ENCODE results near the gene RALGAPA2. TPM values are rescaled to one million over a fixed set of nuclear protein-coding genes. Genes with fewer than 3 reads are reported as not detected.

RALGAPA2 gene
- total RNA-seq, 2 experiments from 2014 or later: 21.2 to 21.9 TPM

DNA sequence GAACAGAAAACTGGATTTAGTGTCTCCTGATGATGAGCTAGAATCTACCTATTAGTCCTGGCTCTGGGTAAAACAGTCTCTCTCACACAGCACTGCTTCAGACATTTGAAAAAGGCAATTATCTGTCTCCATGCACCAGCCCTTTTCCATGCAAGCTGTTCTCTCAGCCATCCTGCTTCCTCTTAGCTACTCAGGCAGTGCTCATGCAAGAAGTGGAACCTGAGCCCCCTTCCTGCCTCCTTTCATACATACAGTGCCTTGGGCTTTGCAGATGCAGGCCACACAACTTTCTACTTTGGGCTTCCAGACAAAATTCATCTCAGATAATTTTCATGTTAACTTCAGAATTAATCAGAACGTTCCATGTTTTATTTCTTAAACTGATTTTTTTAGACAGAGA is 151.3 kb downstream of the RALGAPA2 start:
- no peaks in the 10 kb centered on the region for H3K4me1 Mint-ChIP-seq (ENCODE audit: low read depth)
- no peak overlapping the region for H3K27ac Mint-ChIP-seq
- Histone ChIP-seq H3K27me3 (ENCODE audit: control insufficient read depth in 1 of 2, insufficient read depth in 2 of 2, low read length in 2 of 2) (no peaks in the 10 kb centered on the region), H3K36me3 (ENCODE audit: insufficient read depth, low read length) (peaks cover 6% of the 10 kb centered on the region), H3K9me3 (ENCODE audit: control insufficient read depth in 1 of 2, insufficient read depth in 1 of 2, low read length in 2 of 2) (no peaks in the 10 kb centered on the region), H3K27ac (ENCODE audit: low read depth in 1 of 2, low read length in 2 of 2) (no peak overlapping the region), H3K4me1 (ENCODE audit: insufficient read depth, low read length) (no peaks in the 10 kb centered on the region), H3K4me3 (ENCODE audit: low read length) (no peak overlapping the region)
- TF ChIP-seq, protein P1, sequence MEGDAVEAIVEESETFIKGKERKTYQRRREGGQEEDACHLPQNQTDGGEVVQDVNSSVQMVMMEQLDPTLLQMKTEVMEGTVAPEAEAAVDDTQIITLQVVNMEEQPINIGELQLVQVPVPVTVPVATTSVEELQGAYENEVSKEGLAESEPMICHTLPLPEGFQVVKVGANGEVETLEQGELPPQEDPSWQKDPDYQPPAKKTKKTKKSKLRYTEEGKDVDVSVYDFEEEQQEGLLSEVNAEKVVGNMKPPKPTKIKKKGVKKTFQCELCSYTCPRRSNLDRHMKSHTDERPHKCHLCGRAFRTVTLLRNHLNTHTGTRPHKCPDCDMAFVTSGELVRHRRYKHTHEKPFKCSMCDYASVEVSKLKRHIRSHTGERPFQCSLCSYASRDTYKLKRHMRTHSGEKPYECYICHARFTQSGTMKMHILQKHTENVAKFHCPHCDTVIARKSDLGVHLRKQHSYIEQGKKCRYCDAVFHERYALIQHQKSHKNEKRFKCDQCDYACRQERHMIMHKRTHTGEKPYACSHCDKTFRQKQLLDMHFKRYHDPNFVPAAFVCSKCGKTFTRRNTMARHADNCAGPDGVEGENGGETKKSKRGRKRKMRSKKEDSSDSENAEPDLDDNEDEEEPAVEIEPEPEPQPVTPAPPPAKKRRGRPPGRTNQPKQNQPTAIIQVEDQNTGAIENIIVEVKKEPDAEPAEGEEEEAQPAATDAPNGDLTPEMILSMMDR (IDR thresholded peaks at IDR 0.05): no peak
- ChIA-PET POLR2A (no interaction called here), CTCF (no interaction called here)
- H3K4me3 Mint-ChIP-seq: no peak overlapping the region
- H3K9me3 Mint-ChIP-seq: no peaks in the 10 kb centered on the region
- DNase-seq (no peak), ATAC-seq (ENCODE audit: poor library complexity) (no peak)
- intact Hi-C loops (cut with DNase I, micrococcal nuclease): no loop called here
- peaks cover 83% of the 10 kb centered on the region for H3K36me3 Mint-ChIP-seq (ENCODE audit: low read depth)
- H3K27me3 Mint-ChIP-seq: no peaks in the 10 kb centered on the region

DNA sequence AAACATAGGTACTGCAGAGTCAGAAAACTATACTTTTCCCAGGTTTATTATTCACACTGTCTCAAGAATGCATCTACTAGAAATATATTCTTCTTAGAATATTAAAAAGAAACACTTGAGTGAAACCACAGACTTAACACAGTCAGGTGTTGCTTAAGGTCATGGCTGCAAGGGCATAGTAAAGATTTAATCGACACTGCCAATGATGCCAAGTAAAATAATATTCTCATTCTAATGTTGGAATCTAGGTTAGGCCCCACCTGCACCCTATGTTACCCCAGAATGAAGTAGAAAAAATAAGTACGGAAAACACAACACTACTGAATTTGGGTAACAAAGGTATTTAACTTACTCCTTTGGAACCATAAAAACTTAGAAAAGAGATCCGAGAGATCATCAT is 155.0 kb downstream of the RALGAPA2 start:
- H3K27me3 ChIP-seq (ENCODE audit: control insufficient read depth in 1 of 2, insufficient read depth in 2 of 2, low read length in 2 of 2): no peaks in the 10 kb centered on the region
- DNase-seq (no peak), ATAC-seq (ENCODE audit: poor library complexity) (no peak)
- no peak overlapping the region for H3K27ac ChIP-seq (ENCODE audit: low read depth in 1 of 2, low read length in 2 of 2)
- Mint-ChIP-seq H3K4me3 (no peak overlapping the region), H3K27me3 (no peaks in the 10 kb centered on the region), H3K9me3 (no peaks in the 10 kb centered on the region), H3K27ac (no peak overlapping the region), H3K36me3 (ENCODE audit: low read depth) (peaks cover 83% of the 10 kb centered on the region), H3K4me1 (ENCODE audit: low read depth) (no peaks in the 10 kb centered on the region)
- ChIA-PET POLR2A (no interaction called here), CTCF (no interaction called here)
- no peak overlapping the region for H3K4me3 ChIP-seq (ENCODE audit: low read length)
- H3K36me3 ChIP-seq (ENCODE audit: insufficient read depth, low read length): no peaks in the 10 kb centered on the region
- H3K9me3 ChIP-seq (ENCODE audit: control insufficient read depth in 1 of 2, insufficient read depth in 1 of 2, low read length in 2 of 2): no peaks in the 10 kb centered on the region
- H3K4me1 ChIP-seq (ENCODE audit: insufficient read depth, low read length): no peaks in the 10 kb centered on the region
- intact Hi-C loops (cut with DNase I, micrococcal nuclease): no loop called here
- TF ChIP-seq, protein P1 (IDR thresholded peaks at IDR 0.05): no peak

DNA sequence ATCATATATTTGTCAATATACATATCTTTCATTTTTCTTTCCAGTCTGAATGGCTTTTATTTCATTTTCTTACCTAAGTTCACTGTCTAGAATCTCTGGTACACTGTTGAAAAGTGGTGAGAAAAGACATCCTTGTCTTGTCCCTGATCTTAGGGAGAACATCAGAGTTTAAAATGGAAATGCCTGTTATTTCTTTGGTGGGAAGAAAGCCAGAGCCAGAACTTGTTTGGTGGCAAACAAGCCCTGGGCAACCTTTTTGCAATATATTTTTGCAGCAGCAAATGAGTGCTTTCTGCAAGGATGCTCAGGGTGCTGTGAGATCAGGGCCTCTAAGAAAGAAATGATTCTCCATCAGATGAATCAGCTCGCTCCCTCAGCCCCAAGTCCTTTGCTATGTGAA is 156.6 kb downstream of the RALGAPA2 start:
- Histone ChIP-seq H3K4me1 (ENCODE audit: insufficient read depth, low read length) (no peaks in the 10 kb centered on the region), H3K9me3 (ENCODE audit: control insufficient read depth in 1 of 2, insufficient read depth in 1 of 2, low read length in 2 of 2) (no peaks in the 10 kb centered on the region), H3K4me3 (ENCODE audit: low read length) (no peak overlapping the region), H3K27ac (ENCODE audit: low read depth in 1 of 2, low read length in 2 of 2) (no peak overlapping the region), H3K36me3 (ENCODE audit: insufficient read depth, low read length) (no peaks in the 10 kb centered on the region), H3K27me3 (ENCODE audit: control insufficient read depth in 1 of 2, insufficient read depth in 2 of 2, low read length in 2 of 2) (no peaks in the 10 kb centered on the region)
- TF ChIP-seq, protein P1 (IDR thresholded peaks at IDR 0.05): no peak
- DNase-seq (no peak), ATAC-seq (ENCODE audit: poor library complexity) (no peak)
- intact Hi-C loops (cut with DNase I, micrococcal nuclease): no loop called here
- POLR2A ChIA-PET: no interaction called here
- H3K27me3 Mint-ChIP-seq: no peaks in the 10 kb centered on the region
- no peaks in the 10 kb centered on the region for H3K9me3 Mint-ChIP-seq
- no peak overlapping the region for H3K4me3 Mint-ChIP-seq
- CTCF ChIA-PET: no interaction called here
- H3K27ac Mint-ChIP-seq: no peak overlapping the region
- H3K36me3 Mint-ChIP-seq (ENCODE audit: low read depth): peaks cover 70% of the 10 kb centered on the region
- H3K4me1 Mint-ChIP-seq (ENCODE audit: low read depth): no peaks in the 10 kb centered on the region

Measured in CD4-positive, alpha-beta T cell (primary cell).